ENCODE data around the gene TMEM50A. TPM values are rescaled to one million over a fixed set of nuclear protein-coding genes. Genes with fewer than 3 reads are reported as not detected.
"Not testable (repeated sequence)": the region's sequence is repeated elsewhere in the genome, so short reads cannot be mapped to it uniquely, and the experiment has no call there.

Gene TMEM50A
- total and polyA plus RNA-seq, 9 of the 15 experiments (the other 6 are each of a cell fraction or from before 2014, with no cell fraction given): 43.7 to 195 (median 137) TPM

- TF ChIP-seq SAP30 (IDR thresholded peaks at IDR 0.05; ENCODE audit: borderline replicate concordance, insufficient read depth, low read depth, low read length, poor library complexity, severe bottlenecking) (peak; percentile 49), MAX (CRISPR knock-in tag; IDR thresholded peaks at IDR 0.05) (peak; percentile 58), ID3 (tag; IDR thresholded peaks at IDR 0.05) (peak; percentile 30; the same call in 1 of the 2 replicates), MYC (CRISPR knock-in tag; IDR thresholded peaks at IDR 0.05; ENCODE audit: borderline replicate concordance, low read depth) (peak; percentile 32; the same call in 1 of the 2 replicates), ARID1B (IDR thresholded peaks at IDR 0.05) (peak; percentile 28; the same call in 1 of the 2 replicates), SRF (CRISPR knock-in tag; IDR thresholded peaks at IDR 0.05) (0 out of 4 replicates have a peak, but pooled peaks of 1 of the 2 experiments have one; percentile 35), CTBP1 (IDR thresholded peaks at IDR 0.05; ENCODE audit: borderline replicate concordance) (peak; percentile 56; the same call in 1 of the 2 replicates), MGA (IDR thresholded peaks at IDR 0.05) (peak; percentile 33; the same call in 1 of the 2 replicates), MAZ (CRISPR knock-in tag; conservative IDR thresholded peaks at IDR 0.05 in 1 of 2, IDR thresholded peaks at IDR 0.05 in 1 of 2) (peak in 1 of 2 experiments; percentile 45; a peak in 1 of 4 replicates), MIER1 (IDR thresholded peaks at IDR 0.05; ENCODE audit: low read depth) (0 out of 2 replicates have a peak, but pooled peaks have one; percentile 30), MEIS2 (IDR thresholded peaks at IDR 0.05; ENCODE audit: partially characterized antibody) (peak; percentile 50), SMARCA4 (IDR thresholded peaks at IDR 0.05) (0 out of 2 replicates have a peak, but pooled peaks have one; percentile 52), SMARCC2 (IDR thresholded peaks at IDR 0.05; ENCODE audit: low read depth) (0 out of 2 replicates have a peak, but pooled peaks have one; percentile 52)
- TF ChIP-seq ID3 (CRISPR knock-in tag; IDR thresholded peaks at IDR 0.05); MYC (IDR thresholded peaks at IDR 0.05; ENCODE audit: low read depth, low read length): not testable (repeated sequence)
Observed at GRCh38 chr1:25336922-25337354, 1.2 kb upstream of the TMEM50A start (continued).
